B cell (primary cell): ENCODE data around the gene KLHL1.

ENCODE experiments used
- CTCF ChIP-seq: fragments of 200-600 bp; IDR thresholded peaks from one replicate; pipeline ENCODE4 v1.8.0; 2022; ENCODE audit warnings: antibody characterized with exemption, mild to moderate bottlenecking
- EZH2 ChIP-seq: IDR thresholded peaks from 2 replicates; pipeline ENCODE4 v1.6.1; 2012; ENCODE audit warnings: borderline replicate concordance, low read depth, mild to moderate bottlenecking, moderate library complexity, low read length; ENCODE audit not compliant: insufficient read depth, poor library complexity, severe bottlenecking

- no peak for TF ChIP-seq CTCF
- TF ChIP-seq EZH2 = no peak
Observed at GRCh38 chr13:70117338-70117905, 9.2 kb upstream of the KLHL1 start.
